Measurements from ENCODE around the gene RFX3.
"Not testable (repeated sequence)": the region's sequence is repeated elsewhere in the genome, so short reads cannot be mapped to it uniquely, and the experiment has no call there.

RFX3 gene

DNA sequence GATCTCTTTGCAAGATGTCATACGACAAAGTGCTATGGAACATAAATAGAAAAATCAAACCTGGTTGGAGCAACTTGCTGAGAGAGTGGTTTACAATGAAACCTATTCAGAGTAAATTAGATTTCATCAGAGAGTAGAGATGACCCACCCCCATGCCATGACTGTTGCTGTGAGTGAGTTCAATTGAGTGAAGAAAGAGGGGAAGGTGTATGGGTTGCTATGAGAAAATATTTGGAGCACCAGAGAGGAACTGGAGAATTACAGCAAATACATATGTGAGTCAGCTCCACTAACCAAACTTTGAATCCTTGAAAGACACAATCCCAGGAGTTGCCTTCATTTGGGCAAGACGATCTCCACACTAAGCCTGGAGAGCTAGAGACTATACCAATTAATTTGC is 217.2 kb downstream of the RFX3 start:
- no peak for TF ChIP-seq ZNF548 (tag by site-specific recombination; IDR thresholded peaks at IDR 0.05)
- no peak overlapping the region for H3K27ac ChIP-seq (ENCODE audit: extremely low read depth, low read depth, low read length)
- no peaks in the 10 kb centered on the region for H3K9me3 ChIP-seq (ENCODE audit: control insufficient read depth, insufficient read depth, low read depth, low read length)
- CTCF ChIA-PET, result no interaction called here
- no peaks in the 10 kb centered on the region for H3K4me1 ChIP-seq (ENCODE audit: control insufficient read depth, insufficient read depth, low read length)
- POLR2A ChIA-PET, result no interaction called here
- H3K4me3 ChIP-seq (ENCODE audit: low read depth, low read length), result no peak overlapping the region
- no peaks in the 10 kb centered on the region for H3K36me3 ChIP-seq (ENCODE audit: control insufficient read depth in 2 of 2, insufficient read depth in 1 of 2, low read length in 2 of 2)

DNA sequence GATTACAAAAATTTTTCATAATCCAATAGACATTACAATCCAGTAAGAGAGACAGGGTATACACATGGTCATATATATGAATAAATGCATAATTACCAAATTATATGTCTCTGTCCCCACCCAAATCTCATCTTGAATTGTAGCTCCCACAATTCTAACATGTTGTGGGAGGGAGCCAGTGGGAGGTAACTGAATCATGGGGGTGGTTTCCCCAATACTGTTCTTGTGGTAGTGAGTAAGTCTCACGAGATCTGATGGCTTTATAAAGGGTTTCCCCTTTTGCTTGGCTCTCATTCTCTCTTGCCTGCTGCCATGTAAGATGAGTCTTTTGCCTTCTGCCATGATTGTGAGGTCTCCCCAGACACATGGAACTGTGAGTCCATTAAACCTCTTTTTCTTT is 221.4 kb downstream of the RFX3 start:
- CTCF ChIA-PET; H3K9me3 ChIP-seq (ENCODE audit: control insufficient read depth, insufficient read depth, low read depth, low read length); POLR2A ChIA-PET; H3K4me3 ChIP-seq (ENCODE audit: low read depth, low read length); H3K27ac ChIP-seq (ENCODE audit: extremely low read depth, low read depth, low read length); H3K4me1 ChIP-seq (ENCODE audit: control insufficient read depth, insufficient read depth, low read length); H3K36me3 ChIP-seq (ENCODE audit: control insufficient read depth in 2 of 2, insufficient read depth in 1 of 2, low read length in 2 of 2): not testable (repeated sequence)

DNA sequence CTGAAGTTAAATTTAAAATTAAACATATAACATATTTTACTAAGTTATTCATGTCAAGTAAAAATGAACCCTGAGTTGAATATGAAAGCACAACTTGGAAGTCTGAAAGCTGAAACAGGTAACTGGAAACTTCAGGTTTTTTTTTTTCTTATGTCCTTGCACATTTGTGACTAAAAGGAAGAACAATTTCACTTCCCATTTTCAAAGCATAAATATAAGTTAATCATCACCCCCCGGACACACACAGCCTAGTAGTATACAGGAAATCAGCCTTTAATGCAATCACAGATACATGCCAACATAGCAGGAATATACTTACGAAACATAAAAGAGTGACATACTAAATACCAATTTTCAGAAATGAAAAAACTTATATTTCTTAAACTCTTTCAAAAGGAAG is 225.9 kb downstream of the RFX3 start:
- TF ChIP-seq ZNF747 (tag by site-specific recombination; IDR thresholded peaks at IDR 0.05), result no peak
- TF ChIP-seq, protein P1, sequence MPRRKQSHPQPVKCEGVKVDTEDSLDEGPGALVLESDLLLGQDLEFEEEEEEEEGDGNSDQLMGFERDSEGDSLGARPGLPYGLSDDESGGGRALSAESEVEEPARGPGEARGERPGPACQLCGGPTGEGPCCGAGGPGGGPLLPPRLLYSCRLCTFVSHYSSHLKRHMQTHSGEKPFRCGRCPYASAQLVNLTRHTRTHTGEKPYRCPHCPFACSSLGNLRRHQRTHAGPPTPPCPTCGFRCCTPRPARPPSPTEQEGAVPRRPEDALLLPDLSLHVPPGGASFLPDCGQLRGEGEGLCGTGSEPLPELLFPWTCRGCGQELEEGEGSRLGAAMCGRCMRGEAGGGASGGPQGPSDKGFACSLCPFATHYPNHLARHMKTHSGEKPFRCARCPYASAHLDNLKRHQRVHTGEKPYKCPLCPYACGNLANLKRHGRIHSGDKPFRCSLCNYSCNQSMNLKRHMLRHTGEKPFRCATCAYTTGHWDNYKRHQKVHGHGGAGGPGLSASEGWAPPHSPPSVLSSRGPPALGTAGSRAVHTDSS (tag by site-specific recombination; IDR thresholded peaks at IDR 0.05), result no peak
- no peaks in the 10 kb centered on the region for H3K36me3 ChIP-seq (ENCODE audit: control insufficient read depth in 2 of 2, insufficient read depth in 1 of 2, low read length in 2 of 2)
- H3K9me3 ChIP-seq (ENCODE audit: control insufficient read depth, insufficient read depth, low read depth, low read length), result no peaks in the 10 kb centered on the region
- H3K27ac ChIP-seq (ENCODE audit: extremely low read depth, low read depth, low read length), result no peak overlapping the region
- CTCF ChIA-PET, result no interaction called here
- no peak overlapping the region for H3K4me3 ChIP-seq (ENCODE audit: low read depth, low read length)
- POLR2A ChIA-PET, result no interaction called here
- no peaks in the 10 kb centered on the region for H3K4me1 ChIP-seq (ENCODE audit: control insufficient read depth, insufficient read depth, low read length)

DNA sequence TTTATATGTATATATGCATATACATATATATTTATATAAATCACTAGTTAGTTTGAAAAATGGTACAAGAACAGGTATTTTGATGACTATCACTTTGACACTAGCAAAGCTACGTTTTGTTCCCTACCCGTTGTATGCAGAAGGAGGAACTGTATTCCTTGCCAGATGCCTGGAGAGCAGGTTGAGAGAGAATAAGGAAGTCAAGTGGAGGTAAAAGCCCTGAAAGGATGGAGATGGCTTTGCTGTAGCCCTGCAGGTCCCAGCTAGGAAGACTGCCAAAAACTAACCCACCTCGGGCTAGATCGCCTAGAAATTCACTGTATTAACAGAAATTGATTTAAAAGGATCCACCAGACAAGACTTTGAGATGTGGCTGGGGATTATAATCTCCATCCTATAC is 229.3 kb downstream of the RFX3 start:
- H3K27ac ChIP-seq (ENCODE audit: extremely low read depth, low read depth, low read length), result no peak overlapping the region
- POLR2A ChIA-PET, result no interaction called here

More for the DNA sequence above, 229.3 kb downstream of the RFX3 start:
- H3K4me1 ChIP-seq (ENCODE audit: control insufficient read depth, insufficient read depth, low read length), result no peaks in the 10 kb centered on the region
- CTCF ChIA-PET, result interaction anchor here (1.3 to 1.4 kb wide), 2 partner anchors 56 to 145 kb away, joined by 3 to 4 read pairs; no protein-coding TSS in a partner anchor
- no peaks in the 10 kb centered on the region for H3K36me3 ChIP-seq (ENCODE audit: control insufficient read depth in 2 of 2, insufficient read depth in 1 of 2, low read length in 2 of 2)
- TF ChIP-seq SP3 (tag by site-specific recombination; IDR thresholded peaks at IDR 0.05) (no peak), SETDB1 (IDR thresholded peaks at IDR 0.05; ENCODE audit: insufficient read length, low read length) (no peak), ZNF658 (tag by site-specific recombination; IDR thresholded peaks at IDR 0.05) (no peak), ZBTB8A (tag by site-specific recombination; IDR thresholded peaks at IDR 0.05) (no peak), REPIN1 (tag by site-specific recombination; IDR thresholded peaks at IDR 0.05; ENCODE audit: low read depth) (no peak), MEIS1 (CRISPR knock-in tag; IDR thresholded peaks at IDR 0.05; ENCODE audit: borderline replicate concordance) (no peak)
- TF ChIP-seq, protein P2, sequence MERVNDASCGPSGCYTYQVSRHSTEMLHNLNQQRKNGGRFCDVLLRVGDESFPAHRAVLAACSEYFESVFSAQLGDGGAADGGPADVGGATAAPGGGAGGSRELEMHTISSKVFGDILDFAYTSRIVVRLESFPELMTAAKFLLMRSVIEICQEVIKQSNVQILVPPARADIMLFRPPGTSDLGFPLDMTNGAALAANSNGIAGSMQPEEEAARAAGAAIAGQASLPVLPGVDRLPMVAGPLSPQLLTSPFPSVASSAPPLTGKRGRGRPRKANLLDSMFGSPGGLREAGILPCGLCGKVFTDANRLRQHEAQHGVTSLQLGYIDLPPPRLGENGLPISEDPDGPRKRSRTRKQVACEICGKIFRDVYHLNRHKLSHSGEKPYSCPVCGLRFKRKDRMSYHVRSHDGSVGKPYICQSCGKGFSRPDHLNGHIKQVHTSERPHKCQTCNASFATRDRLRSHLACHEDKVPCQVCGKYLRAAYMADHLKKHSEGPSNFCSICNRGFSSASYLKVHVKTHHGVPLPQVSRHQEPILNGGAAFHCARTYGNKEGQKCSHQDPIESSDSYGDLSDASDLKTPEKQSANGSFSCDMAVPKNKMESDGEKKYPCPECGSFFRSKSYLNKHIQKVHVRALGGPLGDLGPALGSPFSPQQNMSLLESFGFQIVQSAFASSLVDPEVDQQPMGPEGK (tag by site-specific recombination; IDR thresholded peaks at IDR 0.05), result no peak
- TF ChIP-seq, protein P3, sequence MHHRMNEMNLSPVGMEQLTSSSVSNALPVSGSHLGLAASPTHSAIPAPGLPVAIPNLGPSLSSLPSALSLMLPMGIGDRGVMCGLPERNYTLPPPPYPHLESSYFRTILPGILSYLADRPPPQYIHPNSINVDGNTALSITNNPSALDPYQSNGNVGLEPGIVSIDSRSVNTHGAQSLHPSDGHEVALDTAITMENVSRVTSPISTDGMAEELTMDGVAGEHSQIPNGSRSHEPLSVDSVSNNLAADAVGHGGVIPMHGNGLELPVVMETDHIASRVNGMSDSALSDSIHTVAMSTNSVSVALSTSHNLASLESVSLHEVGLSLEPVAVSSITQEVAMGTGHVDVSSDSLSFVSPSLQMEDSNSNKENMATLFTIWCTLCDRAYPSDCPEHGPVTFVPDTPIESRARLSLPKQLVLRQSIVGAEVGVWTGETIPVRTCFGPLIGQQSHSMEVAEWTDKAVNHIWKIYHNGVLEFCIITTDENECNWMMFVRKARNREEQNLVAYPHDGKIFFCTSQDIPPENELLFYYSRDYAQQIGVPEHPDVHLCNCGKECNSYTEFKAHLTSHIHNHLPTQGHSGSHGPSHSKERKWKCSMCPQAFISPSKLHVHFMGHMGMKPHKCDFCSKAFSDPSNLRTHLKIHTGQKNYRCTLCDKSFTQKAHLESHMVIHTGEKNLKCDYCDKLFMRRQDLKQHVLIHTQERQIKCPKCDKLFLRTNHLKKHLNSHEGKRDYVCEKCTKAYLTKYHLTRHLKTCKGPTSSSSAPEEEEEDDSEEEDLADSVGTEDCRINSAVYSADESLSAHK (tag by site-specific recombination; IDR thresholded peaks at IDR 0.05), result no peak
- no peak overlapping the region for H3K4me3 ChIP-seq (ENCODE audit: low read depth, low read length)
- H3K9me3 ChIP-seq (ENCODE audit: control insufficient read depth, insufficient read depth, low read depth, low read length), result no peaks in the 10 kb centered on the region
